Posterior vena cava (tissue), 2 donors: ENCODE results near the gene STX2. TPM values are rescaled to one million over a fixed set of nuclear protein-coding genes. Genes with fewer than 3 reads are reported as not detected.
"Not testable (repeated sequence)": the region's sequence is repeated elsewhere in the genome, so short reads cannot be mapped to it uniquely, and the experiment has no call there.

Source experiments
- DNase-seq: peaks from one replicate; pipeline ENCODE4 v3.0.0-alpha.2; 2020; ENCODE audit warnings: low spot score
- intact Hi-C, 2 donors: fragments of 100-400 bp; cut with DNase I; formaldehyde crosslinking; loops; one replicate each; pipeline versions ENCODE4 v1.14.1 to v1.14.2; 2022 to 2023
- total RNA-seq, 2 donors: library from RNA; stranded (reverse); fragmentation: NEBNext Ultra II Directional; extraction: Animal tissue kit (Norgen Biotek cat#: 25700); gene quantifications; one replicate each; pipeline ENCODE4 v1.2.1, GENCODE V29; 2021
- donor health status: DM: yes; HTN: yes; CAD: no.
- donor health status: DM: yes; HTN: yes; CAD: no.

STX2 gene
- total RNA-seq, 2 donors from 2014 or later, result 29.2 to 39.8 TPM

GRCh38 chr12:130813949-130814348 lies 25.1 kb downstream of the STX2 start:
- DNase-seq, result no peak
- intact Hi-C loops, result no loop called here

DNA sequence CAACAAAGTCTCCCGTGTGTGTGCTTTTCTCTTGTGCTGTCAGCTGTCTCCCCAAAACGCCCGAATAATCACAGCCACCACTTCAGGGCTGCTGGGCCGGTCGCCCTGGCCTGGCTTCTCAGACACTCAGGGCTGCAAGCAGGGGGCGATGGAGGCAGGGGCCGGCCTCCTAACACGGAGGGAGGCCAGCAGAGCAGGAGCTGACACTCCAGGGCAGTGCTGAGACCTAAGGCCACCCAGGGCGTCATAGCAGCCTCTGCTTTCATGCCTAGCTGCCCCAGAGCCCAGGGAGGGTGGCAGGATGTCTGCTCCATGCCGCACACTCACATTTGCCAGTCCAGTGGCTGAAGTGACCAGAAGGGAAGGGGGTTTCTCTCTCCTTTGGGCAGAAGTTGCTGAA lies 25.6 kb downstream of the STX2 start:
- intact Hi-C loops, result no loop called here
- DNase-seq, result no peak

- no peak for DNase-seq
- intact Hi-C loops, result no loop called here
Observed at GRCh38 chr12:130809791-130810190, 29.3 kb downstream of the STX2 start.

- DNase-seq, result no peak
- intact Hi-C loops, result no loop called here
Observed at GRCh38 chr12:130807309-130807708, 31.7 kb downstream of the STX2 start.

- intact Hi-C loops, result no loop called here
- no peak for DNase-seq
Observed at GRCh38 chr12:130806574-130806973, 32.5 kb downstream of the STX2 start.

DNA sequence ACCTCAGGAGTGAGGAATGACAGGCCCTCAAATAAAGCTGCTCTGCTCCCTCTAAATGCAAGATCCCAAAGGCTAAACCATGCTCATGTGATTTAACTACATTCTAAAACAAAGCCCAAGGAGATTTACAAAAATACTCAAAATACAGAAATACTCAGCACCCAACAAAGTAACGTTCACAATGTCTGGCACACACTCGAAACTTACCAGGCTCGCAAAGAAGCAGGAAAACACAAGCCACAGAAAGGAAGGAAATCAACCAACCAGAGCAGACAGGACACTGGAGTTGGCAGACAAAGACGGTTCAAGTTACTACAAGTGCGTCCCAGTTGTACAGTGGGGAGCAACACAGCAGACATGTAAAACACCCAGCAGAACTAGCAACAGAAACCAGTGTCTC lies 33.4 kb downstream of the STX2 start:
- no peak for DNase-seq
- intact Hi-C loops, result no loop called here

GRCh38 chr12:130804216-130804615 lies 34.8 kb downstream of the STX2 start:
- DNase-seq, result no peak
- intact Hi-C loops, result no loop called here

DNA sequence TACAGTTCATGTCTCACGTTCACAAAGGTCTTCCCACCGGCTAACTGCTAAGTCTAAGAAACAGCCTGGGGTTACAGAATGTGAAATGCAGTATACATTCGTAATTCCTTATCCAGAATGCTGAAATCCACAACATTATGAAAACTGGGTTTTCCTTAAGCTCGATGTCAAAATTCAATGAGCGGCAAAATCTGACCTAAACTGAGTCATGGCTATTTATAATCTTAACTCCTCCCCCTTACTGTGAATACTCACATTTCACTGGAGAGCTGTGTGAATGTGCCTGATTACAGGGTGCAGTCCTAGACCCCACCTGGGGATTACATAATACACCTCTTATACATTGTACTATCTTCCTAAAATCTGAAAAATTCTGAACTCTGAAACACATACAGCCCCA lies 35.3 kb downstream of the STX2 start:
- intact Hi-C loops, result no loop called here
- no peak for DNase-seq

- intact Hi-C loops, result no loop called here
- DNase-seq, result no peak
Observed at GRCh38 chr12:130800312-130800711, 38.7 kb downstream of the STX2 start.

- intact Hi-C loops, result no loop called here
- DNase-seq, result no peak
Observed at GRCh38 chr12:130799051-130799450, 40.0 kb downstream of the STX2 start.

GRCh38 chr12:130796985-130797686 lies 41.9 kb downstream of the STX2 start:
- DNase-seq, result no peak
- intact Hi-C loops, result no loop called here

- intact Hi-C loops, result no loop called here
Observed at GRCh38 chr12:130795906-130796305, 43.1 kb downstream of the STX2 start.

DNA sequence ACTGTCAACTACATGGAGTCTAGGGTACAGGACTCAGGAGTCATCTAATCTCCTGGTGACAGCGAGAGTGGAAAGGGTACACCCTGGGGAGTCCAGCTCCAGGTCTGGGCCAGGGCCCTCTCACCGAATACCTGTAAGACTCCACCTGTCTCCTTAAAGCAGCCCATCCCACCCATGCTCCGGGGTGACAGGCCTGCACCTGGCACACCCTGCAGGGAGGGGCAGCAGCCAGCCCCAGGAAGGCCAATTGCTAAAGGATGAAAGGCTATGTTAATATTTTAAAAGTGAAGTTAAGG lies 45.5 kb downstream of the STX2 start:
- no peak for DNase-seq
- intact Hi-C loops, result no loop called here

More at GRCh38 chr12:130795906-130796305, 43.1 kb downstream of the STX2 start:
- no peak for DNase-seq

DNA sequence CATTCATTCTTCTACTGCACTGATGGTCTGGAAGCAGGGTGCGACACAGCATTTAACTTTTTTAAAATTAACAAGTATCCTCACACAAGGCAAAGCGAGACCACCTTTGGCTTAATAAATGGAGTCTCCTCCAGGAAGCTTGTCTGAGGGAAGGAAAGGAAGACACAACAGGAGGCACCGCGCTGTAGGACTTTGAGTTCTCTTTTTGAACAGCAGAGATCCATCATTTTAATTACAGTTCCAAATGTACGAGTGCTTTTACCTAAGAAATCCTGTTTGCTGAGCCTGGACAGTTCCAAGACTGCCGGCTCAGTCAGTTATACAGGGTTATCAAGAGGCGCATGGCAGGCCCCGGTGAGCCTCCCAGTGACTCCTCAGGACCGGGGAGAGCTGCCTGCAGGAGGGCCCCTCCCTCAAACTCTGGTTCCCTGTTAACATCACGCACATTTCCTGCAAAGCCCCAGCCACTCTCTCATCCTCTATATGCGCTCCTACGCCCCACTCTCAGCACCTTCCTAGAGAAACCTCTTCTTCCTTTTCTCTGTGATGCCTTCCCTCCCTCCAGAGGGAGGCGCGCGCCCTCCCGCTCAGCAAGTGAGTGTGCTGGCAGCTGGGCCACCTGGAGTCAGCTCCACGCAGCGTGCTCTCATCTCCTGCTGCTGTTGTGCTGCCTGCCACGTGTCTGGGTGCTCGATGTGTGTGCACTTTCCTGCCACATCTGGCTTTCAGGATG lies 46.1 kb downstream of the STX2 start:
- DNase-seq, result no peak
- intact Hi-C loops, result no loop called here

DNA sequence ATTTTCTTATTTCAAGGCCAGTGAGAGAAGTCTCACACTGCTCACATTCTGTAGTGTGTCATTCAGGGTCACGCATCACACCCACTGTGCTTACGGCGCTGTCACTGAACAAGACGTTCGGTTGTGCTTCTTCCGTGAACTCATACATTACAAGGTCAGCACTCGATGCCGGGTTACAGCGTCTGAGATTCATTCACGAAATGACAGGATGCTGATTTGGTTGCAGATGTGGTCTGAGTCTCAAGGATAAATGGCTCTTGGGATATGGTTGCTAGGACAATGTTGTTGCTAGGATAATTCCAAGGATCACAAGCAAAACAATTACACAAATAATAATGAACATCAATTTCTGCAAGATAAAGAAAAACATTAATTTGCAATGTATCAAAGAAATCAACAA lies 47.4 kb downstream of the STX2 start:
- intact Hi-C loops, result no loop called here
- DNase-seq, result no peak

DNA sequence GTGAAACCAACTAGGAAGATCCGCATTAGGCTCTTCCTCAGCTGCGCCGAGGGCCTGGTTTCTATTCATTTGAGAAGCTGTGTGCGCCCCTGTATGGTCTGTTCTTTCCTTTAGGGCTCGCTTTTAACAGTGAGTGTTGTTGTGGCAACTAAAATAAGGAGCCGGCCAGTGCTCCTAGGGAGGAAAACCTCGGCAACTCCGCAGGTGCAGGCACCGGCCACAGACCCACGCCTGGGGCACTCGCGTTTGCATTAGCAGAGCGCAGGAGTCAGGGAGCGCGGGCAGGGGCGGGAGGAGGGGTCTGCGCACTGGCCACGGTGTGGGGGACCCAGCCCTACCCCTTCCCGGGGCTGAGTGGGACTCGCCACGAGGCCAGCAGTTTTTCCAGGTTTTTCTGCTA lies 50.5 kb downstream of the STX2 start:
- intact Hi-C loops, result no loop called here
- DNase-seq, result no peak

DNA sequence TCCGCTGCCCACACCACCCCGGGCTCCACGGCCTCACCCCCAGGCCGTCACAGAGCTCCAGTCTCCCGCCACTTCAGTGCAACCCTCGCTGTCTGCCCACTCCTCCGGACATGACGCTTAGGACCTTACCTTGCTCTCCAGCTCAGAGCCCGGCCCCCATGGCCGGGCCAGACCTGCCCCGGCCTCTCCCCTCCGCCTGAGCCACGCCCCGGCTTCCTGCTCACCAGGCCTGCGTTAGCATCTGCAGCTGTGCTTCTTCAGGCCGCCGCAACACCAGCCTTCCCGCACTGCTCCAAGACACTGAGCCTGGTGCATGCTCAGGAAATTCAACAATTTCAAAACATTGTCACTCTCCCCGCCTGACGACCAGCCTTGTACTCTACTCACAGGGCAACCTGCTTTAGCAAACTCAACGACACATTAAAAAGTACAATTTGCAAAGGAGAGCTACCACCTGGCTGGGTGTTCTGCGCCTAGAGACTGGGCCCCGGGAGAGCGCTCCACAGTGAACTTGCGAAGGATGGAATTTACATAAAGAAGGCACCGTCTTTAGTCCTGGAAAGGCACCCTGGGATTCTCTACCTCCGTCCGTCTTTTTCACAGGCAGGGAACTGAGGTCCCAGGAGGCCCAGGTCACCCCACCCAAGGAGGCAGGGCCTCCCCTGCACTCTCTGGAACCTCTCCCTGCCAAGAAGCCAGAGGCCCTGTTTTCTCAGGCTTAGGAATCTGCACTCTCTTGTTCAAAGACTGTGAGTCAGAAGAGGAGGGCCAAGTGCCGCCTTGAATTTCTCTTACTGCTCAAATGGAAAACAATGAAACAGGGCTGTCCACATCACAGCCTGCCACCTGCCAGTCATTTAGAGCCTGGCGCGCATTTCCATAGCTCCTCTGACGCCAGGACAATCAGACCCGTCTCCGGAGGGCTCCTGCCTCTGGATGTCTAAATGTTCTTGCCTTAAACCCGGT lies 51.3 kb downstream of the STX2 start:
- DNase-seq, result no peak
- intact Hi-C loops, result no loop called here

DNA sequence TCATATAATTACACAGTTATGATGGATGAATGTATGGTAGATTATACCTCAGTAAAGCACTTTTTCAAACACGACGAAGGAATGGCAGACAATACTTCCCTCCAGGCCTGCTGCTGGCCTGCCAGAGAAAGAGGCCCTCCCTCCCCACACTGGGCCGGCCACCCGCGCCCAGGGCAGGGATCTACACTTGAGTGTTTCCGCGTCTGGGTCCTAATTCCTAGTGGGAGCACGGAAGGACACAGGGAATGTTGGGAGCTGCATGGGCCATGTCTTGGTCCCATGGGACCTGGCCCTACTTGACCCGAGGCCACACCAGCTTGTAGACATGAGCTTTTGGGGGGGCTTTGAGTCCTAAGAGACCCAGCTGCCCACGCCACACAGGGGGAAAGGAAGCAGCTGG lies 52.0 kb downstream of the STX2 start:
- no peak for DNase-seq
- intact Hi-C loops, result no loop called here

- intact Hi-C loops, result no loop called here
- DNase-seq, result no peak
Observed at GRCh38 chr12:130783110-130783715, 55.8 kb downstream of the STX2 start.

DNA sequence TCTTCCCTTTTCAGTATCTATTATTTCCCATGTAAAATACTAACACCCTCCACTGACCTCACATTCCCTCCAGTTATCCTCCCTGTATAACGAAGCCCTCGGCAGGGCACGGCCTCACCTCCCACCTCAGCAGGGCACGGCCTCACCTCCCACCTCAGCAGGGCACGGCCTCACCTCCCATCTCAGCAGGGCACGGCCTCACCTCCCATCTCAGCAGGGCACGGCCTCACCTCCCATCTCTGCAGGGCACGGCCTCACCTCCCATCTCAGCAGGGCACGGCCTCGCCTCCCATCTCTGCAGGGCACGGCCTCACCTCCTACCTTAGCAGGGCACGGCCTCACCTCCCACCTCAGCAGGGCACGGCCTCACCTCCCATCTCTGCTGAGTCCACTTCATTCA lies 56.8 kb downstream of the STX2 start:
- intact Hi-C loops, DNase-seq: not testable (repeated sequence)
